OCI-LY3 (cell line): Measurements from ENCODE around the gene DPP10.

Experiments used
- H2AFZ ChIP-seq: fragments of 200-600, 300-600 bp; shearing (Covaris generic); 2 replicates; pipeline ENCODE4 v1.6.0; 2014; ENCODE audit warnings: antibody characterized with exemption, low read depth, low read length
- H3K27ac ChIP-seq: fragments of 200-600, 300-600 bp; sonication (generic); 2 replicates; pipeline ENCODE4 v1.5.1; 2014; ENCODE audit warnings: mild to moderate bottlenecking, low read length, moderate library complexity, mixed read lengths
- H3K27me3 ChIP-seq: fragments of 200-600, 300-600 bp; sonication (generic); 2 replicates; pipeline ENCODE4 v1.6.1; 2014; ENCODE audit warnings: low read depth, low read length, mixed read lengths
- H3K36me3 ChIP-seq: fragments of 200-600, 300-600 bp; sonication (generic); replicated peaks from 2 replicates; pipeline ENCODE3; 2014; ENCODE audit warnings: low read depth, low read length, mixed read lengths
- H3K4me1 ChIP-seq: fragments of 300-600, 200-600 bp; sonication (generic); 2 replicates; pipeline ENCODE4 v1.6.1; 2014; ENCODE audit warnings: low read length, mixed read lengths
- H3K4me2 ChIP-seq: fragments of 200-600, 300-600 bp; sonication (generic); 2 replicates; pipeline ENCODE4 v1.6.1; 2014; ENCODE audit warnings: low read length, mixed read lengths
- H3K4me3 ChIP-seq: fragments of 300-600, 200-600 bp; sonication (generic); 2 replicates; pipeline ENCODE4 v1.5.1; 2014; ENCODE audit warnings: antibody characterized with exemption, mild to moderate bottlenecking, low read length, moderate library complexity
- H3K79me2 ChIP-seq: fragments of 300-600, 200-600 bp; shearing (Covaris generic); 2 replicates; pipeline ENCODE4 v1.6.1; 2014; ENCODE audit warnings: mild to moderate bottlenecking, low read length, mixed read lengths
- H3K9ac ChIP-seq: fragments of 300-600, 200-600 bp; shearing (Covaris generic); 2 replicates; pipeline ENCODE4 v1.6.0; 2014; ENCODE audit warnings: mild to moderate bottlenecking, low read length, moderate library complexity
- H3K9me3 ChIP-seq: fragments of 200-600, 300-600 bp; shearing (Covaris generic); 2 replicates; pipeline ENCODE4 v1.6.1; 2014; ENCODE audit warnings: low read length, mixed read lengths; ENCODE audit not compliant: insufficient read depth
- H4K20me1 ChIP-seq: fragments of 200-600, 300-600 bp; sonication (generic); 2 replicates; pipeline ENCODE4 v1.6.1; 2016; ENCODE audit warnings: low read length, mixed read lengths; ENCODE audit not compliant: insufficient read depth
- CTCF ChIP-seq: fragments of 200-600, 300-600 bp; sonication (generic); IDR thresholded peaks from 2 replicates; pipeline ENCODE4 v1.5.1; 2014; ENCODE audit warnings: antibody characterized with exemption, low read length, low read depth
- EZH2phosphoT487 ChIP-seq: fragments of 200-600 bp; shearing (Covaris generic); IDR thresholded peaks from 2 replicates; pipeline ENCODE4 v1.6.1; 2018; ENCODE audit warnings: antibody characterized with exemption, mixed run types, low read depth

DPP10 gene

GRCh38 chr2:114614592-114614991 lies 172.2 kb downstream of the DPP10 start:
- no peak overlapping the region for H3K27ac ChIP-seq
- H3K4me3 ChIP-seq, result no peak overlapping the region
- H3K36me3 ChIP-seq, result no peaks in the 10 kb centered on the region

GRCh38 chr2:114628481-114628880 lies 186.0 kb downstream of the DPP10 start:
- no peak for TF ChIP-seq CTCF
- no peak for TF ChIP-seq EZH2phosphoT487
- H3K9ac ChIP-seq, result no peak overlapping the region

More at GRCh38 chr2:114614592-114614991, 172.2 kb downstream of the DPP10 start:
- Histone ChIP-seq H3K4me1 (no peaks in the 10 kb centered on the region), H3K9ac (no peak overlapping the region), H4K20me1 (no peaks in the 10 kb centered on the region), H3K9me3 (no peaks in the 10 kb centered on the region), H2AFZ (no peak overlapping the region), H3K4me2 (no peak overlapping the region), H3K27me3 (no peaks in the 10 kb centered on the region), H3K79me2 (no peaks in the 10 kb centered on the region)
- TF ChIP-seq CTCF (peak; percentile 18; the same call in 1 of the 2 replicates), EZH2phosphoT487 (no peak)

GRCh38 chr2:114631146-114631545 lies 188.7 kb downstream of the DPP10 start:
- Histone ChIP-seq H3K79me2 (no peaks in the 10 kb centered on the region), H3K4me2 (no peak overlapping the region), H3K4me3 (no peak overlapping the region), H3K4me1 (no peaks in the 10 kb centered on the region), H3K9me3 (no peaks in the 10 kb centered on the region), H3K9ac (no peak overlapping the region), H4K20me1 (no peaks in the 10 kb centered on the region), H2AFZ (no peak overlapping the region), H3K27me3 (no peaks in the 10 kb centered on the region), H3K36me3 (no peaks in the 10 kb centered on the region), H3K27ac (no peak overlapping the region)
- TF ChIP-seq CTCF, result no peak
- TF ChIP-seq EZH2phosphoT487, result no peak

More at GRCh38 chr2:114628481-114628880, 186.0 kb downstream of the DPP10 start:
- Histone ChIP-seq H3K27ac (no peak overlapping the region), H3K79me2 (no peaks in the 10 kb centered on the region), H3K27me3 (no peaks in the 10 kb centered on the region), H3K4me2 (no peak overlapping the region), H3K9me3 (no peaks in the 10 kb centered on the region), H3K4me1 (no peaks in the 10 kb centered on the region), H3K4me3 (no peak overlapping the region), H2AFZ (no peak overlapping the region), H4K20me1 (no peaks in the 10 kb centered on the region), H3K36me3 (no peaks in the 10 kb centered on the region)

- Histone ChIP-seq H3K4me3 (no peak overlapping the region), H3K27me3 (no peaks in the 10 kb centered on the region), H3K4me2 (no peak overlapping the region), H4K20me1 (no peaks in the 10 kb centered on the region), H3K4me1 (no peaks in the 10 kb centered on the region), H3K79me2 (no peaks in the 10 kb centered on the region), H3K9me3 (0 out of 2 replicates have a peak, but pooled peaks cover 3% of the 10 kb centered on the region), H2AFZ (no peak overlapping the region), H3K27ac (no peak overlapping the region), H3K36me3 (no peaks in the 10 kb centered on the region), H3K9ac (no peak overlapping the region)
- TF ChIP-seq EZH2phosphoT487, result no peak
- TF ChIP-seq CTCF, result no peak
Measured at GRCh38 chr2:114642166-114642770, 199.8 kb downstream of the DPP10 start.
